ENCODE results near the gene OR2D2.

Gene OR2D2

DNA sequence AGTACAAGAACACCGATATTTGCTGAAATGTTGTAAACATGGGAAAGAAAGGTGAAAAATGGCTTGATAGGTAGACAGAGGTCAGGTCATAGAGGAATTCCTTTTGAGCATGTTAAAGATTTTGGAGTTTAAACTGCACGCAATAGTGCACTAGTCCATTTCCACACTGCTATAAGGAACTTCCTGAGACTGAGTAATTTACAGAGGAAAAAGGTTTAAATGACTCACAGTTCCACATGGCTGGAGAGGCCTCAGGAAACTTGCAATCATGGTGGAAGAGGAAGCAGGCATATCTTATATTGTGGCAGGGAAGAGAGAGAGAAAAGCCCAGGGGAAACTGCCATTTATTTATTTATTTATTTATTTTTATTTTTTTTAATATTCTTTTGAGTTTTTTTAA, 41.8 kb downstream of the OR2D2 start:
- no peak for DNase-seq (ENCODE audit: extremely low spot score)

DNA sequence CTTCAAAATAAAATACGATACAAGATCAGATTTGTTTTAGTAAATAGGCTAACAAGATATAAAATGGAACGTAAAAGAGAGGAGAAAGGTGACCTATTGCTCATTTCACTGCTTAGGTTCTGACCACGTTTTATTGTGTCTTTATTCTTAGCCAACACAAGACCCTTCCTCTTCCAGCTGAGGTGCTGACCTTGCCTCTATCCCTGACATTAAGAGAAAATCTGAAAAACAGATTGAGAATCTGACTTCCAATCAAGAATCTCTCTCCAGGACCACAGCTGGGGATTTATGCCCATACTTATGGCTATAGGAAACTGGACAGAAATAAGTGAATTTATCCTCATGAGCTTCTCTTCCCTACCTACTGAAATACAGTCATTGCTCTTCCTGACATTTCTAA, 46.9 kb downstream of the OR2D2 start, which contains the start of gene OR10A5:
Gene OR10A5, plus strand, starts transcription at position 301 of the 400 bp plus-strand sequence. Its CDS starts 0 bp downstream, at position 301.
- ChIA-PET CTCF (no interaction called here), POLR2A (no interaction called here)
- TF ChIP-seq ELF4 (IDR thresholded peaks at IDR 0.05) (no peak), L3MBTL2 (conservative IDR thresholded peaks at IDR 0.05) (no peak), FOXA1 (IDR thresholded peaks at IDR 0.05) (no peak), FOXK2 (IDR thresholded peaks at IDR 0.05) (no peak), ARNT (IDR thresholded peaks at IDR 0.05) (no peak), ZNF384 (IDR thresholded peaks at IDR 0.05) (no peak), LEF1 (IDR thresholded peaks at IDR 0.05; ENCODE audit: borderline replicate concordance) (no peak), TARDBP (IDR thresholded peaks at IDR 0.05) (no peak), FOXM1 (IDR thresholded peaks at IDR 0.05; ENCODE audit: borderline replicate concordance) (no peak), CTBP1 (IDR thresholded peaks at IDR 0.05; ENCODE audit: borderline replicate concordance) (no peak), NFRKB (IDR thresholded peaks at IDR 0.05) (no peak), HDGF (IDR thresholded peaks at IDR 0.05; ENCODE audit: borderline replicate concordance) (no peak), BHLHE40 (IDR thresholded peaks at IDR 0.05; ENCODE audit: borderline replicate concordance) (no peak), SP1 (IDR thresholded peaks at IDR 0.05) (no peak), SUZ12 (IDR thresholded peaks at IDR 0.05) (no peak)
- TF ChIP-seq, protein P1, sequence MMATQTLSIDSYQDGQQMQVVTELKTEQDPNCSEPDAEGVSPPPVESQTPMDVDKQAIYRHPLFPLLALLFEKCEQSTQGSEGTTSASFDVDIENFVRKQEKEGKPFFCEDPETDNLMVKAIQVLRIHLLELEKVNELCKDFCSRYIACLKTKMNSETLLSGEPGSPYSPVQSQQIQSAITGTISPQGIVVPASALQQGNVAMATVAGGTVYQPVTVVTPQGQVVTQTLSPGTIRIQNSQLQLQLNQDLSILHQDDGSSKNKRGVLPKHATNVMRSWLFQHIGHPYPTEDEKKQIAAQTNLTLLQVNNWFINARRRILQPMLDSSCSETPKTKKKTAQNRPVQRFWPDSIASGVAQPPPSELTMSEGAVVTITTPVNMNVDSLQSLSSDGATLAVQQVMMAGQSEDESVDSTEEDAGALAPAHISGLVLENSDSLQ (IDR thresholded peaks at IDR 0.05), result no peak
- no peak for DNase-seq (ENCODE audit: extremely low spot score)

More for the DNA sequence above, 41.8 kb downstream of the OR2D2 start:
- ChIA-PET POLR2A (no interaction called here), CTCF (no interaction called here)
- no peak for TF ChIP-seq FOXM1 (IDR thresholded peaks at IDR 0.05; ENCODE audit: borderline replicate concordance)
- no peak for TF ChIP-seq FOXK2 (IDR thresholded peaks at IDR 0.05)
- no peak for TF ChIP-seq NFRKB (IDR thresholded peaks at IDR 0.05)
- TF ChIP-seq, protein P1 (IDR thresholded peaks at IDR 0.05), result no peak

DNA sequence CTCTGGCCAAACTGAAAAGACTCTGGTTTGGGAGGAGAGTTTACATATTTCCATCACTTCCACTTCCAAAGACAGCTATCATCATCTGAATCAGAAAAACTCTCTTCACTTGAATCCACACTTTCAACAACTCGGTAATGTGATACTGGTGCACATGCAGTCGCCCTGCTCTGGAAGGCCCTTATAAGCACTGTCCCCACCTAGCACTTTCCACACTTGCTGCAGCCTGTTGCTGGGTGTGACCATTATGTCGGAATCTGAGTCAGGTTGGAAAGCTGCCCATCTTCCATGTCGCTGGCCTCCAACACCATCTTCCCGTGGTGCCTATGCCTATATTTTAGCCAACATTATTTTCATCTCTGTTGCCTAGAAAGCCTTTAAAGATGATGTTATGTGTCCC, 47.9 kb downstream of the OR2D2 start:
- no peak for DNase-seq (ENCODE audit: extremely low spot score)
- ChIA-PET POLR2A (no interaction called here), CTCF (no interaction called here)
- TF ChIP-seq ARNT (IDR thresholded peaks at IDR 0.05), result no peak
- no peak for TF ChIP-seq ELF4 (IDR thresholded peaks at IDR 0.05)
- TF ChIP-seq, protein P1 (IDR thresholded peaks at IDR 0.05), result no peak
- no peak for TF ChIP-seq L3MBTL2 (conservative IDR thresholded peaks at IDR 0.05)
- TF ChIP-seq FOXK2 (IDR thresholded peaks at IDR 0.05), result no peak
- TF ChIP-seq FOXA1 (IDR thresholded peaks at IDR 0.05), result no peak
- no peak for TF ChIP-seq ZNF384 (IDR thresholded peaks at IDR 0.05)
- no peak for TF ChIP-seq SUZ12 (IDR thresholded peaks at IDR 0.05)
- TF ChIP-seq TARDBP (IDR thresholded peaks at IDR 0.05), result no peak
- no peak for TF ChIP-seq CTBP1 (IDR thresholded peaks at IDR 0.05; ENCODE audit: borderline replicate concordance)

DNA sequence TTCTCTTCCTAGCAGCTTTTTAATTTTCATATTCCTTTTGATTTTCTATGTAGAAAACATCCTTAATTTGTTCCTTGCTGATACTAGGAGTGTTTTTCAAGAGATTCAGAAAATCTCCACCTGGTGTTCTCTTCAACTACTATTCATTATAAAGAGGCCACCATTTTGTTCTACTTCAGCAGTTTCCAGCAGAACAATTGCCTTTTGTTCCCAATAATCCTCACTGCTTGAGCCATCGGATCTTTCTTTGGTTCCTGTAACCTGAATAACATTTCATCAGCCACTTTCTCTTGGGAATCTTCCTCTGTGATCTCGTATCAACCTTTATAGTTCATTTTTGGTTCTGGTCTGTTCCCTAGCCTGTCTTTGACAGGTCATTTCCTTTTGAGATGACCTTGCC, 48.6 kb downstream of the OR2D2 start:
- TF ChIP-seq L3MBTL2 (conservative IDR thresholded peaks at IDR 0.05), result no peak
- TF ChIP-seq NFRKB (IDR thresholded peaks at IDR 0.05), result no peak
- no peak for TF ChIP-seq ARNT (IDR thresholded peaks at IDR 0.05)
- no peak for TF ChIP-seq SP1 (IDR thresholded peaks at IDR 0.05)
- no peak for TF ChIP-seq ZNF384 (IDR thresholded peaks at IDR 0.05)
- no peak for TF ChIP-seq FOXK2 (IDR thresholded peaks at IDR 0.05)
- TF ChIP-seq TARDBP (IDR thresholded peaks at IDR 0.05), result no peak
- TF ChIP-seq LEF1 (IDR thresholded peaks at IDR 0.05; ENCODE audit: borderline replicate concordance), result no peak
- no peak for TF ChIP-seq BHLHE40 (IDR thresholded peaks at IDR 0.05; ENCODE audit: borderline replicate concordance)
- no peak for TF ChIP-seq CTBP1 (IDR thresholded peaks at IDR 0.05; ENCODE audit: borderline replicate concordance)
- POLR2A ChIA-PET, result no interaction called here
- CTCF ChIA-PET, result no interaction called here
- DNase-seq (ENCODE audit: extremely low spot score), result no peak

DNA sequence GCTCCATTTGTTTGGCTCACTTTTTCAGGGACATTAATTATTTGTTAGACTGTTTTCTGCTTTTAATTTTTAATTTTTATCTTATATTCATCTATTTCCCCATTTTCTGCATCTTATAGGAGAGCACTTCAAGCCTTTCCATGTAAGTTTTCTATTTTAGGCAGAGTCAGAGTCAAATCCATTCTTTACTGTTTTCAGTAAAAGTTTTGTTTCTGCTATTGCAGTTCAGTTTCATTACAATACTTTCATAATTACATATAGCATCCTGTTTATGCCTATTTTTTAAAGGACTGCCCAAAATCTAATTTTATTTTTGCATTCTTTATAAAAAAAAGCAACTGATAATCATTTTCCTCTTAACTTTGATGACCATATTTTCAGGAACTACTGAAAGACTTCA, 50.6 kb downstream of the OR2D2 start:
- ChIA-PET CTCF (no interaction called here), POLR2A (no interaction called here)
- no peak for DNase-seq (ENCODE audit: extremely low spot score)
- TF ChIP-seq ARNT (IDR thresholded peaks at IDR 0.05) (no peak), SP1 (IDR thresholded peaks at IDR 0.05) (no peak), HDGF (IDR thresholded peaks at IDR 0.05; ENCODE audit: borderline replicate concordance) (no peak), LEF1 (IDR thresholded peaks at IDR 0.05; ENCODE audit: borderline replicate concordance) (no peak)

Data from HEK293T (cell line).